Activated CD4-positive, CD25-positive, alpha-beta regulatory T cell treated with anti-CD3 and anti-CD28 coated beads, Interleukin-2, amount 50 U/mL, for 72 hours (primary cell): ENCODE data around the gene CNGB1.

ENCODE experiments used
- DNase-seq: peaks from one replicate; pipeline ENCODE4 v3.0.0; 2021

CNGB1 gene

DNA sequence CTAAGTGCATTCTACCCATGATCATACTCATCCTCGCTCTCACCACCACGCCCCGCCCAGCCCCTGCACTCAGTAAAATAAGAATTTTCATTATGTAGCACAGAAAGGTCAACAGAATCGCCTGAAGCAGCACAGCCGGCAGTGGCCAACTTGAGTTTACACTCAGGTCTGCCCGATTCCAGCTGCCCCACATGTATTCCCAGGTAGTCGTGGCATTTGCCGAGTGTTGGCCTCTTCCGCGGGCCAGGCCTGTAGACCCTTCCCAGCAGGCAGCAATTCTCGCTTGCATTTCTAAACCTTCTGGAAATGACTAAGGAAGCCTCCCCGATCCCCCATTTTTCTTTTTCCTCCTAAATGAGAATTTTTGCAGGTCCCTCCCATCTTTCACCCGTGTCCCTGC is 609 bp downstream of the CNGB1 start:
- DNase-seq = no peak

GRCh38 chr16:57969451-57970123 is 1.3 kb downstream of the CNGB1 start:
- DNase-seq = no peak

DNA sequence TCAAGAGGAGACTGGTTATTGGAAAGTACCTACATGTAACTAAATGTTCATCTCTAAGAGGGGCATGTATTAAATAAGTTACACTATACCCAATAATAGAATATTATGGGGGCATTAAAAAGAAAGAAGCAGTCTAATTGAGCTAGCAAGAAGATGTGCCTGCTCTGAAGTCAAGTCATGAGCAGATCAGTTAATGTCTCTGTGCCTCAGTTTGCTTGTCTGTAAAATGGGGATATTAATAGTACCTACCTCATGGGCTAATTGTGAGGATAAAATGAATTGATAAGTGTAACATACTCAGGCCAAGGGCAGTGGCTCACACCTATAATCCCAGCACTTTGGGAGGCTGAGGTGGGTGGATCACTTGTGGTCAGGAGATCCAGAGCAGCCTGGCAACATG is 3.0 kb downstream of the CNGB1 start:
- DNase-seq = no peak

DNA sequence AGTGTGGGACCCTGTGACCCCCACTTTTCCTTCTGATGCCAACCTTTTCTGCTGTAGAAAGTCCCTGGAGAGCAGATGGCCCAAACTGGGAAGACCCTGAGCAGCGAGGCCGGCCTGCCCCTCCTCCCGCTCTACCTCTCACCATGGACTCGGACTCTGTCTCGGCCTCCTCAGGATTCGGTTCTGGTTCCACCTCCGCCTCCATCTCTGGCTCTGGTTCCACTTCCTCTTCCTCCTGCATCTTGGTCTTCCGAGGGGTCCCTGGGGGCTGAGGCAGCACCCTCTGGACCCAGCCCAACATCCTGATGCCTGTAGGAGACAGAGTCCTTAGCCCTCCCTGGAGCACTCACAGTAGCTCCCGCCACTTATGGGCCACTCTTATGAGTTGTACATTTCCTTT is 3.9 kb downstream of the CNGB1 start:
- no peak for DNase-seq

DNA sequence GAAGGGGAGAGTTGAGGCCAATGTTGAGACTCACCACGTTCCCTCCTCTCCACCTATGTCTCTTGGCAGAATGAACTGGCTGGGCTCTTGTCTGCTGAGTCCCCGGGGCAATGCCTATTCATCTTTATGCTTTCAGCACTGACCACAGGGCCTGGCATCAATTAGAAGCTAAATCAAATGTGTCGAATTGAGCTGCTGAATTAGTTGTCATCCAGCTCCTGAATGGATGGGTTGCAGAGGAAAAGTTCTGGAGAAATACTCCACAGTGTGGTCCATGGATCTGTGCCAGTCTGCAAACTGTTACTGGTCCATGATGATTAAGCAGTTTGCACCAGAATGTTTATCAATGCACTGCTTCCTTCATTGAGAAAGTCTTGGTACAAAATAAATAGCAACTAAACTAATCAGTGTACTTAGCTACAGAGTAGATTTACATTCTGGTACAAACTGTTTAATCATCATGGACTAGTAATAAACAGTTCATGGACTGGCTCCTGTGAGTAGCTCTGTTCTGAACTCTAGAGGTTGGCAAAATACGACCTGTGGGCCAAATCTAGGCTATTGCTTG is 4.6 kb downstream of the CNGB1 start:
- DNase-seq = no peak

- DNase-seq = no peak
These were observed 6.7 kb downstream of the CNGB1 start for GRCh38 chr16:57964157-57964700.

- no peak for DNase-seq
These were observed 8.2 kb downstream of the CNGB1 start for GRCh38 chr16:57962756-57963155.

- DNase-seq = no peak
These were observed 8.9 kb downstream of the CNGB1 start for GRCh38 chr16:57962046-57962445.

DNA sequence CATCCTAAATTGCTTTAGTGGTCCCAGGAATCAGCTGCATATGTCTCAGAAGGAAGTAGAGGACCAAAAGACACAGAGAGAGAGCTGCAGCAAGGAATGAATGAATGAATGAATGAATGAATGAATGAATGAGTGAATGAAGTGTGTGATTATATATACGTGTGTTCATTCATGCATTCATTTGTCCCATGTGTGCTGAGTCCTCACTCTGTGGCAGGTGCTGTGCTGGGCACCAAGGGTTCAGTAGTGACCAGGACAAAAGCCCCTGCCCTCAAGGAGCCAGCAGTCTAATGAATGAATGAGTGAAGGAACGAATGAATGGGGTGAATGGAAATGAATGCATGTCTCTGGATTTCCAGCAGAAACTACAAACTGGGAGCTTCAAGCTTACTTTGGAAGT is 9.4 kb downstream of the CNGB1 start:
- DNase-seq = no peak

DNA sequence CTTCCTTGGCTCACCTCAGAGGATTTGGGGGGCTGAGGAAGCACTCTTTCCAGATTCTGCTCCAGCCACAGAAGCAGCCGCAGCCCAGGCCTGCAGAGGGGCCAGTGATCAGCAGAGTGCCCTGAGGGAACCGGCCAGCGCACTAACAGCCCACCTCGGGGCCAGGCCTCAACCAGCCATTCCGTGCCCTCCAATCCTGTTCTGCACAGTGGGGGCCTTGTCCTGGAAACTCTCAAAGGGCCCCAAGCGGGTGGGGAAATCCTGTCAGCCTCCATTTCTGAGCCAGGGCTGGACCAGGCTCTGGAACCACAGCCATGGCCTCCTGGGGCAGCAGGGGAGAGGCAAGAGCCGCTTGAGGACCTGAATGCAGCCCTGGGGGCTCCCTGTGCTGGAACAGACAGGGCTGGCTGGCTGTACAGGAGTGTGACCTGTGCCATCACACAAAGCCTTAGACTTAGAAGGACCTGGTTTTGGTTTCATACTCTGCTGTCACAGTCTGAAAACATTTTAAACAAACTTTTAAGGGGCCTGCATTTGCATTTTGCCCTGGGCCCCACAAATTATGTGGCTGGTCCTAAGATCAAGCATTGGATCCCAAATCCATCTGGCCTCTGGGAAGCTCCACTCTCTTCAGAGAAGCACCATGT is 10.0 kb downstream of the CNGB1 start:
- DNase-seq = no peak

DNA sequence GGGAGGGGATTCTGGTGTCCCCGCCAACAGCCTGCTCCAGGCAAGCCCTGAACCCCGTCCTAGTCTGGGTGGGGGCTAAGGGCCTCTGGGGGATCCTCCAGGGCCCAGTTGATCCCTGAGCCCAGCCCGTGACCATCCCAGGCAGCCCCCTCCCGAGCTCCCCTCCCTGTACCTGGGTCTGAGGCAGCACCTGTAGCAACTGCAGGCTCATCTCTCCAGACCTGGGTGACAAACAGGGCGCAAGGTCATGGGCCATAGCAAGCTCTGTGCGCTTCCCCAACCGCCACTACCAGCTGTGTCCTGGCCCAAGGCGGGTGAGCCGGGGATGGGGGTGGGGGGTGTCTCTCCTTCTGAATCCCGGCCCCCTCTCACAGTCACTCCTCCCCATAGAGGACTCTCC is 10.6 kb downstream of the CNGB1 start:
- no peak for DNase-seq

- no peak for DNase-seq
These were observed 11.1 kb downstream of the CNGB1 start for GRCh38 chr16:57959804-57960203.

DNA sequence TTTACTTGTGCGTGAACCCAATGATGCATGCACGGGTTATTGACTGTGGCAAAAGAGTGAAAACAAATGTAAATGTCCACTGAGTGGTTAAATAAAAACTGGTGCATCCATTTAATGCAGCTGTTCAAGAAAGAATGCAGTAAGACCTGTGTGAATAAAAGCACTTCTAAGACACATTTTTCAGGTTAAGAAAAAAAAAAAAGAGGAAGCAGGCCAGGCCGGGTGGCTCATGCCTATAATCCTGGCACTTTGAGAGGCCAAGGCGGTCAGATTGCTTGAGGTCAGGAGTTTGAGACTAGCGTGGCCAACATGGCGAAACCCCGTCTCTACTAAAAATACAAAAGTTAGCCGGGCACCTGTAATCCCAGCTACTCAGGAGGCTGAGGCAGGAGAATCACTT is 11.8 kb downstream of the CNGB1 start:
- DNase-seq = no peak

DNA sequence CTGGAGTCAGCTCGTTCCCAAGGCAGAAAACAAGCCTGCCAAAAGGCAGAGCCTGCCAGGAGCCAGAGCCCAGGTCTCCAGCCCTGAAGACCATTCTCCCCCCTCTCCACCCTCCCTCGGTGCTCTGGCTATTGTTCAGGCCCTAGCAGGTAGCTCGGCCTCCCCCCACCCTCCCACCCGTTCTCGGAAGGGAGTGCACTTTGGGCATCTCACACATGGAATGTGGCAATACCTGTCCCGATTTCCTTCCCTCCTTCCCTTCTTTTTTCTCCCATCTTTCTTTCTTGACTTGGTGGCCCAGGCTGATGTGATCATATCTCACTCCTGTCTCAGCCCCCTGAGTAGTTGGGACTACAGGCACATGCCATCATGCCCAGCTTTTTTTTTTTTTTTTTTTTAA is 12.4 kb downstream of the CNGB1 start:
- DNase-seq = no peak

DNA sequence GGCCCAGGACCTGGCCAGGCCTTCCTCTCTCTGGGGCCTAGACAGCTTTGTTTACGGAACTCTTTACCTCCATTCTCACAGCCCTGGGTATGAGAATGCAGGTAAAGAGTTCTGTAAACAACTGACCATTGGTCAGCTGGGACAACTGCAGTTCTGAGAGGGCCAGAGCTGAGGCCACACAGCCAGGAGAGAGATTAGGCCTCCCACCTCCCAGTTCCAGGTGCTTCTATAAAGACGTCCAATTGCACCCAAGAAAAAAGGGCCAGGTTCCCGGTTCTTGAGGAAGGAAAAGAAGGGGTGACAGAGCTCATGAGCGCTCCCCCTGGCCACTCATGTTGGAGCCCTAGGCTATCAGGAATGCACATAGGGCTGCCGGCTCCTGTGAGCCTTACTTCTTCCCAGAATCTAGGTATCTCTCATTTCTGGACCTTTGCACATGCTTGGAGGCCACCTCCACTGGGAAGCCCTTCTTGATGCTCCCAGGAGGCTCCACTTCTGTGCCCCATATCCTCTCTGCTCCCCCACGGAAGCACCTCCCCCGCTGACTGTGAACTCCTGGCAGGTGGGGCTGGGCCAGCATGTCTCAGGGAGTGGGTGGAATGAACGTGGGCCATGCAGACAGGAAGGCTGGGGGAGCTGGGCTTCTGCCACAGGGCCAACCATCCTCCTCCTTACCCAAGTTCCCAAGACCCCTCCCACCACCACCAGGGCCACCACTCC is 13.1 kb downstream of the CNGB1 start:
- DNase-seq = no peak

DNA sequence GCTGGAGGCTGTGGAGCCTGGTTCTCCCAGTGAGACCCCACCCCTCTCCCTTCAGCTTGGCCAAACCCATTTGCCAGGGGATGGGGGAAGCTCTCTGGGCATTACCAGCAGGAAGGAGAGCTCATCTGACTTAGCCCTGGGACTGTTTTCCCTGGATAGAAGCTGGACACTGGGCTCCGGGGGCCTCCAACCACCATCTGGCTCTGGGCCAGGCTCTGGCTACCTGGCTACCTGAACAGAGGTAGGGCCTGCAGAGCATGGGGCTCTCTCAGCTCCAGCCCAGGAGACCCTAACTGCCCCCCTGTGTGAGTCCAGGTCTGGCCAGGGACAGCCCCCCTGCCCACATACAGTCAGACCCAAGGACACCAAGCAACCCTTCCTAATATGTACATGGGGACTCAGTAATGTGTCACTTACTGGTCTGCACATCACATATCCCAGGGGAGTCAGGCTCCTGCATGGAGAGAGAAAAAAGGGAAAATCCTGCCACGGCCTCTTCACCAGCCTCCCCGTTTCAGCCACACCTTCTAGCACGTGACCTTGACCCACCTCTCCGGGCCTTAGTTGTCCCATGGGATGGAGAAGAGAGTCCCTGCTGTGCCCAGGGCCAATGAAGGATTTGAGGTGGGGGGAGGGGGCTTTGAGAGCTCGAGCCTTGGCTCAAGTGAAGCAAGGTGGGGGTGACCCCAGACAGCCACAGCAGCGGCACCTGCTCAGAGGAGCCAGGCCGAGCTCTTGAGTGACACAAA is 13.8 kb downstream of the CNGB1 start:
- no peak for DNase-seq

DNA sequence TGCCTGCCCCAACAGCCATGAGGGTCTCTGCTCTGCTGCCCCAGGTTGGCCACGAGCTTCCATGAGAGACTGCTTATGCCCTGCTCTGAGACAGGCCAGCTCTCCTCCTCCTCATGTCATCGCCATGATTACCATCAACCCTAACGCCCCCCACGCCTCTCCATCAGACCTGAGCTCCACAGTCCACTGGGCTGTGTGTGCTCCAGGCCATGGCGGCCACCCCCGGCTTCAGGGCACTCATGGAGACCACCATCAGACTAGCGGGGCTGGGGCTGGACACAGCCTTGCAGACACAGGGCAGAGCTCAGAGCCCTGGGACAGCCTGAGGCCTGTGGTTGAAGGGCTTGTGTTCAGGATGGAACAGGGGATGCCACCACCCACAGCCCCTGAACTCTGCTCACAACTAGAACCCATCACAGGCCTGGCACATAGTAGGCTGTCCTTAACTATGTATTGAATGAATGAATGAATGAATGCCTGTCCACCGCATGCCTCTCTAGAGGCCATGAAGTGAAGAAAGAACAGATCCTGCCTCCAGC is 14.6 kb downstream of the CNGB1 start:
- DNase-seq = no peak

DNA sequence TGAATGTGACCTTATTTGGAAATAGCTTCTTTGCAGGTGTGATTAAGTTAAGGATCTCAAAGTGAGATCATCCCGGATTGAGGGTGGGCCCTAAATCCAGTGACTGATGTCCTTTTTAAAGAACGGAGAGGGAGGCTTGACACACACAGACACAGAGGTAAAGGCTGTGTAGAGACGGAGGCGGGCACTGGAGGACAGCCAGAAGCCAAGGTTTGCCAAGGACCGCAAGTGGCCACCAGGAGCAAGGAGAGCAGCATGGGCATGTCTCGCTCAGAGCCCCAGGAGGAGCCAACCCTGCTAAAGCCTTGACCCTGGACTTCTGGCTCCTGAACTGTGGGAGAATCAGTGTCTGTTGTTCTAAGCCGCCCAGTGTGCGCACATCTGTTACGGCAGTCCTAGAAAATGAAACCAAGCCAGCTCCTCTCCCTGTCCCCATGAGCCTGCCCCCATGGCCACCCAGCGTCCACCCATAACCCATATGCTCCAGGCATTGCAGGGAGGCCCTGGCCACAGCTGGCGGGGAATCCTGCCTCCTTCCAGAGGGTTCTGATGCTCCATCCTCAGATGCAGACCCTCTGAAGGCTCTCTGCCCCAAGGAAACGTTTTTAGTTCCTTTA is 15.2 kb downstream of the CNGB1 start:
- no peak for DNase-seq

DNA sequence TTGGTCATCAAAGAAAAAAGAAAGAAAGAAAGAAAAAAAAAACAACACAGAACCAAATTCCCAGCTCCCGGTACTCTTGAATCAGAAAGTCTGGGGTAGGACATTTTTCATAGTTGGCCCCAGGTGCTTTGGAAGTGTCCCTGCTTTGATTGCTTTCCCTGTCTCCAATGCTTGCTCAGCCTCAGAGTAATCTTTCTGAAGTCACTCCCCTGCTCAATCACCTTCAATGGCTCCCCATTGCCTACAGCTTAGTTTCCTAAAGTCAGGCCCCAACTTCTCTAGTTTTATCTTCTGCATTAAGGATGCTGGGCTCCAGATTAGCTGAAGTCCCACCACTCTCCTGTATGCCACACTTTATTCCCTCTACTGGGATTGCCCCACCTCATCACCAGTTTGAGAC is 17.1 kb downstream of the CNGB1 start:
- no peak for DNase-seq

GRCh38 chr16:57952909-57953308 is 18.0 kb downstream of the CNGB1 start:
- DNase-seq = no peak

DNA sequence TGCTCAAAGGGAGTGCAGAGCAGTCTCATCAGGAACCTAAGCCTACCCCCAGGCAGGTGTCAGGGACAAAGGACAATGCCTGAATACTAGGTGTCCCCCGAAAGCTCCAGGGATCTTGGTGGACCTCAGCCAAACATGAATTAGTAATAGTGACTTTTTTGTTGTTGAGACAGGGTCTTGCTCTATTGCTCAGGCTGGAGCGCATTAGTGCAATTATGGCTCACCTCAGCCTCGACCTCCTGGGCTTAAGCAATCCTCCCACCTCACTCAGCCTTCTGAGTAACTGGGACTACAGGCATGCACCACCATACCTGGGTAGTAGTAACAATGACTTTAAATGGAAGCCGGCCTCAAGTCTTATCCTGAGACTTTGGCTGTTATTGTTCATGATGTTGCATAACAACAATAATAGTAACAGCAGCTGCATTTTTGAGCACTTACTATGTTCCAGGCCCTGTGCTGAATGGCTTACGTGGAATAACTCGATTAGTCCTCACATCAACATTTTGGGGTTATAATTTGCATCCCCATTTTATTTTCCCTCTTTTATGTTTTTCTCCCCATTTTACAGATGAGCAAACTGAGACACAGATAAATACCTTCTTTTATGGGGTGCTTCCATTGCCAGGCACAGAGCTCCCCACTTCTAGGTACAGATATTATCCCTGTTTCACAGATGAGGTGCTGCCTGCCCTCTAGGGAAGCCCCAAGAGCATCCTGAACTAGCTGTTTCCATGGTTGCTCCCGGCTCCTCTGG is 19.5 kb downstream of the CNGB1 start:
- no peak for DNase-seq
